HepG2 (cell line): ENCODE results near the gene C11orf16. TPM values are rescaled to one million over a fixed set of nuclear protein-coding genes. Genes with fewer than 3 reads are reported as not detected.

Experiments
- FOSL1 ChIP-seq: sonication (generic); formaldehyde crosslinking; IDR thresholded peaks from 2 replicates; pipeline ENCODE4 v1.9.0; 2021; ENCODE audit warnings: missing genetic modification reagents, borderline replicate concordance
- GFI1 ChIP-seq: sonication (generic); formaldehyde crosslinking; IDR thresholded peaks from 2 replicates; pipeline ENCODE4 v1.5.0; 2020; ENCODE audit warnings: missing genetic modification reagents, mild to moderate bottlenecking, borderline replicate concordance
- HOXA7 ChIP-seq: sonication (generic); formaldehyde crosslinking; IDR thresholded peaks from 2 replicates; pipeline ENCODE4 v1.8.1; 2022; ENCODE audit warnings: mild to moderate bottlenecking, missing genetic modification reagents, moderate library complexity
- HOXA9 ChIP-seq: sonication (generic); formaldehyde crosslinking; IDR thresholded peaks from 2 replicates; pipeline ENCODE4 v1.8.1; 2022; ENCODE audit warnings: missing genetic modification reagents, mild to moderate bottlenecking, moderate library complexity, borderline replicate concordance
- HOXD1 ChIP-seq: sonication (generic); formaldehyde crosslinking; IDR thresholded peaks from 2 replicates; pipeline ENCODE4 v1.5.0; 2020; ENCODE audit warnings: missing genetic modification reagents
- PHF21A ChIP-seq: sonication (generic); formaldehyde crosslinking; IDR thresholded peaks from 2 replicates; pipeline ENCODE4 v1.5.0; 2020; ENCODE audit warnings: mild to moderate bottlenecking, missing genetic modification reagents
- SMC3 ChIP-seq: IDR thresholded peaks from 2 replicates; pipeline ENCODE4 v1.6.1; 2011; ENCODE audit warnings: low read length, improper control_type of control experiment
- SNAPC2 ChIP-seq: sonication (generic); formaldehyde crosslinking; IDR thresholded peaks from 2 replicates; pipeline ENCODE4 v1.8.1; 2022; ENCODE audit warnings: mild to moderate bottlenecking, missing genetic modification reagents
- SOX13 ChIP-seq, 3 experiments: fragments of 450-650 bp in 1 of 3; sonication (generic) in 1 of 3; formaldehyde crosslinking in 1 of 3; IDR thresholded peaks in 2 of 3; conservative IDR thresholded peaks in 1 of 3; 2 replicates each; pipeline versions ENCODE4 v1.5.0 to v1.6.1; 2016 to 2020; ENCODE audit warnings: antibody characterized with exemption in 1 of 3, mild to moderate bottlenecking in 1 of 3, missing compliant biosample characterization in 1 of 3, missing genetic modification reagents in 1 of 3, moderate library complexity in 1 of 3
- THAP11 ChIP-seq: IDR thresholded peaks from 2 replicates; pipeline ENCODE4 v1.6.1; 2016; ENCODE audit warnings: missing biosample characterization, missing genetic modification reagents
- THYN1 ChIP-seq: sonication (generic); formaldehyde crosslinking; IDR thresholded peaks from 2 replicates; pipeline ENCODE4 v1.8.1; 2023; ENCODE audit warnings: low read depth, mild to moderate bottlenecking, moderate library complexity, missing genetic modification reagents, borderline replicate concordance
- ZKSCAN8 ChIP-seq: IDR thresholded peaks from 2 replicates; pipeline ENCODE4 v1.6.1; 2016; ENCODE audit warnings: borderline replicate concordance, missing genetic modification reagents, missing compliant biosample characterization
- ZNF33A ChIP-seq: sonication (generic); formaldehyde crosslinking; IDR thresholded peaks from 2 replicates; pipeline ENCODE4 v1.5.1; 2020; ENCODE audit warnings: missing genetic modification reagents, mild to moderate bottlenecking, moderate library complexity, borderline replicate concordance
- ZNF430 ChIP-seq: sonication (generic); formaldehyde crosslinking; IDR thresholded peaks from 2 replicates; pipeline ENCODE4 v1.9.0; 2021; ENCODE audit warnings: mild to moderate bottlenecking, missing genetic modification reagents
- ZNF446 ChIP-seq: sonication (generic); formaldehyde crosslinking; IDR thresholded peaks from 2 replicates; pipeline ENCODE4 v1.5.0; 2020; ENCODE audit warnings: mild to moderate bottlenecking, missing genetic modification reagents
- ZNF468 ChIP-seq: sonication (generic); formaldehyde crosslinking; IDR thresholded peaks from 2 replicates; pipeline ENCODE4 v1.8.0; 2022; ENCODE audit warnings: mild to moderate bottlenecking, moderate library complexity, missing genetic modification reagents
- ZNF563 ChIP-seq: sonication (generic); formaldehyde crosslinking; IDR thresholded peaks from 2 replicates; pipeline ENCODE4 v1.8.0; 2022; ENCODE audit warnings: mild to moderate bottlenecking, moderate library complexity, missing genetic modification reagents
- ZNF891 ChIP-seq: sonication (generic); formaldehyde crosslinking; IDR thresholded peaks from 2 replicates; pipeline ENCODE4 v1.5.0; 2020; ENCODE audit warnings: mild to moderate bottlenecking, missing genetic modification reagents
- ZSCAN22 ChIP-seq: sonication (generic); formaldehyde crosslinking; IDR thresholded peaks from 2 replicates; pipeline ENCODE4 v1.4.0; 2020; ENCODE audit warnings: mild to moderate bottlenecking, missing genetic modification reagents
- polyA plus RNA-seq, 8 experiments: library from polyadenylated mRNA; depleted of rRNA in 3 of 8; stranded (reverse) in 7 of 8; unstranded in 1 of 8; fragments of >200 nt; fragmentation: Illumina TruSeq in 4 of 8; extraction: Trizol in 4 of 8; gene quantifications; 2 replicates each; pipeline versions ENCODE4 v1.2.1 to v1.2.3, GENCODE V29; 2011 to 2016; ENCODE audit warnings: low read depth in 4 of 8, missing spikeins in 1 of 8, mixed read lengths in 1 of 8; ENCODE audit not compliant: insufficient read depth in 1 of 8
- total RNA-seq, 5 experiments: library from RNA; depleted of rRNA; stranded (reverse); fragments of >200 nt; fragmentation: Illumina TruSeq; extraction: Trizol; gene quantifications; 2 replicates each; pipeline ENCODE4 v1.2.3, GENCODE V29; 2016; ENCODE audit warnings: low read depth in 1 of 5
- TF ChIP-seq, protein P1 (sequence below): sonication (generic); formaldehyde crosslinking; IDR thresholded peaks from 2 replicates; pipeline ENCODE4 v1.4.0; 2020; ENCODE audit warnings: missing genetic modification reagents
- TF ChIP-seq, protein P2 (sequence below): sonication (generic); formaldehyde crosslinking; IDR thresholded peaks from 2 replicates; pipeline ENCODE4 v1.4.0; 2020; ENCODE audit warnings: missing genetic modification reagents
- TF ChIP-seq, protein P3 (sequence below): sonication (generic); formaldehyde crosslinking; IDR thresholded peaks from 2 replicates; pipeline ENCODE4 v1.8.0; 2022; ENCODE audit warnings: low read depth, missing genetic modification reagents
- TF ChIP-seq, protein P4 (sequence below): sonication (generic); formaldehyde crosslinking; IDR thresholded peaks from 2 replicates; pipeline ENCODE4 v1.8.1; 2023; ENCODE audit warnings: missing genetic modification reagents, mild to moderate bottlenecking, borderline replicate concordance

The C11orf16 gene
- total and polyA plus RNA-seq, 2 of the 13 experiments (the other 11 are each of a cell fraction or from before 2014, with no cell fraction given): not detected

DNA sequence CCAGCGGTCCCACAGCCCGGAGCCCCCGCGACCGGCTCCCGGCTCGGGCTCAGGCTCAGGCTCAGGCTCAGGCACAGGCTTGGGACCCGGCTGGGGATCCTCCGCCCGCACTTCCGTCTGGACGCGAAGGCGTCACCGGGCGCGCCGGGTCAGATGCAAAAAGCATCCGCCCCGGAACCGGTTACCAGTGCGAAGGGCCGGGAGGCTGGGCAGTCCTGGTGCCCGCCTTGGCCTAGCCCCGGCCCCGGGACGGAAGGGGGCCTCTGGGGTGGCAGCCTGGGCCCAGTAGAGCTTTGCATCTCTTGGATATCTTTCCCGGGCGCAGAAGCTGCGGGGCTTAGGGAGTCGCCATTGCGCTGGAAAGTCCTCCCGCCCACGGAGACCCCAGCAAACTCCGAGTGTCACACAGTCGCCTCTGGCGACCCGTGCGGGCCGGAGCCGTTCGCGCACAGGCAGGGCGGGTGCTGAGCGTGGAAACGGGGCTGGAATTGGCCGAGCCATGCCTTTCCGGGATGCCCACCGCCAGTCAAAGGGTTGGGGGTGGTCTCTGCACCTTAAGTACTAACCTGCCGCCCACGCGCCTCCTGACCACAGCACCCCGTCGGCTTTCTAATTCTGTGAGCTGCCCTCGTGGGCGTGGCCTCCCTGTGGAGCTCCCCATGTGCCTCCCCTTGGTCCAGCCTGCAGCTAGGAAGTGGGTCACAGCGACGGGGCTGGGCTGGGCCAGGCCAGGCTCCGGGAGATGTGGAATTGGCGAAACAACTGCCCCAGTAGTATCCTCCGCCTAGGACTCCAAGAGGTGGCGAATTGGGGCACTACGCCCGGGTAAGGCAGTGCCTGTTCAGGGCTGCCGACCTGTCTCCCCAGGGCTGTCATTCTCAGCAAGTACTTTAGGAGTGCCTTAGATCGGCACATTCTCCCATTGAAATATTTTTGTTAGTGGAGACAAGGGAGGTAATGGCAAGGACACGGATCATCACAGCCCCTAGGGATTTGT is 31.9 kb upstream of the C11orf16 start, which contains the start of gene TMEM9B (continued):
- TF ChIP-seq, protein P1, sequence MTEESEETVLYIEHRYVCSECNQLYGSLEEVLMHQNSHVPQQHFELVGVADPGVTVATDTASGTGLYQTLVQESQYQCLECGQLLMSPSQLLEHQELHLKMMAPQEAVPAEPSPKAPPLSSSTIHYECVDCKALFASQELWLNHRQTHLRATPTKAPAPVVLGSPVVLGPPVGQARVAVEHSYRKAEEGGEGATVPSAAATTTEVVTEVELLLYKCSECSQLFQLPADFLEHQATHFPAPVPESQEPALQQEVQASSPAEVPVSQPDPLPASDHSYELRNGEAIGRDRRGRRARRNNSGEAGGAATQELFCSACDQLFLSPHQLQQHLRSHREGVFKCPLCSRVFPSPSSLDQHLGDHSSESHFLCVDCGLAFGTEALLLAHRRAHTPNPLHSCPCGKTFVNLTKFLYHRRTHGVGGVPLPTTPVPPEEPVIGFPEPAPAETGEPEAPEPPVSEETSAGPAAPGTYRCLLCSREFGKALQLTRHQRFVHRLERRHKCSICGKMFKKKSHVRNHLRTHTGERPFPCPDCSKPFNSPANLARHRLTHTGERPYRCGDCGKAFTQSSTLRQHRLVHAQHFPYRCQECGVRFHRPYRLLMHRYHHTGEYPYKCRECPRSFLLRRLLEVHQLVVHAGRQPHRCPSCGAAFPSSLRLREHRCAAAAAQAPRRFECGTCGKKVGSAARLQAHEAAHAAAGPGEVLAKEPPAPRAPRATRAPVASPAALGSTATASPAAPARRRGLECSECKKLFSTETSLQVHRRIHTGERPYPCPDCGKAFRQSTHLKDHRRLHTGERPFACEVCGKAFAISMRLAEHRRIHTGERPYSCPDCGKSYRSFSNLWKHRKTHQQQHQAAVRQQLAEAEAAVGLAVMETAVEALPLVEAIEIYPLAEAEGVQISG (CRISPR knock-in tag): peak; percentile 88
- TF ChIP-seq THAP11 (peak; percentile 89), GFI1 (CRISPR knock-in tag) (peak; percentile 74; the same call in 1 of the 2 replicates), HOXD1 (CRISPR knock-in tag) (0 out of 2 replicates have a peak, but pooled peaks have one; percentile 38), FOSL1 (CRISPR knock-in tag) (no peak), ZNF430 (CRISPR knock-in tag) (peak; percentile 62; the same call in 1 of the 2 replicates), HOXA9 (CRISPR knock-in tag) (no peak), THYN1 (no peak), ZKSCAN8 (no peak), SNAPC2 (CRISPR knock-in tag) (peak; percentile 25; the same call in 1 of the 2 replicates), ZNF563 (CRISPR knock-in tag) (peak; percentile 24; the same call in 1 of the 2 replicates), ZNF33A (CRISPR knock-in tag) (no peak), SOX13 (IDR thresholded peaks at IDR 0.05) (no peak), SOX13 (CRISPR knock-in tag; conservative IDR thresholded peaks at IDR 0.05 in 1 of 2, IDR thresholded peaks at IDR 0.05 in 1 of 2) (peak in 1 of 2 experiments; percentile 36; a peak in 1 of 4 replicates), ZSCAN22 (CRISPR knock-in tag) (no peak), ZNF468 (peak; percentile 95; the same call in 1 of the 2 replicates), PHF21A (CRISPR knock-in tag) (peak; percentile 95), SMC3 (no peak), ZNF446 (CRISPR knock-in tag) (0 out of 2 replicates have a peak, but pooled peaks have one; percentile 13), HOXA7 (no peak), ZNF891 (CRISPR knock-in tag) (peak; percentile 83)
- TF ChIP-seq, protein P2, sequence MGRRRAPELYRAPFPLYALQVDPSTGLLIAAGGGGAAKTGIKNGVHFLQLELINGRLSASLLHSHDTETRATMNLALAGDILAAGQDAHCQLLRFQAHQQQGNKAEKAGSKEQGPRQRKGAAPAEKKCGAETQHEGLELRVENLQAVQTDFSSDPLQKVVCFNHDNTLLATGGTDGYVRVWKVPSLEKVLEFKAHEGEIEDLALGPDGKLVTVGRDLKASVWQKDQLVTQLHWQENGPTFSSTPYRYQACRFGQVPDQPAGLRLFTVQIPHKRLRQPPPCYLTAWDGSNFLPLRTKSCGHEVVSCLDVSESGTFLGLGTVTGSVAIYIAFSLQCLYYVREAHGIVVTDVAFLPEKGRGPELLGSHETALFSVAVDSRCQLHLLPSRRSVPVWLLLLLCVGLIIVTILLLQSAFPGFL (CRISPR knock-in tag): no peak
- TF ChIP-seq, protein P3, sequence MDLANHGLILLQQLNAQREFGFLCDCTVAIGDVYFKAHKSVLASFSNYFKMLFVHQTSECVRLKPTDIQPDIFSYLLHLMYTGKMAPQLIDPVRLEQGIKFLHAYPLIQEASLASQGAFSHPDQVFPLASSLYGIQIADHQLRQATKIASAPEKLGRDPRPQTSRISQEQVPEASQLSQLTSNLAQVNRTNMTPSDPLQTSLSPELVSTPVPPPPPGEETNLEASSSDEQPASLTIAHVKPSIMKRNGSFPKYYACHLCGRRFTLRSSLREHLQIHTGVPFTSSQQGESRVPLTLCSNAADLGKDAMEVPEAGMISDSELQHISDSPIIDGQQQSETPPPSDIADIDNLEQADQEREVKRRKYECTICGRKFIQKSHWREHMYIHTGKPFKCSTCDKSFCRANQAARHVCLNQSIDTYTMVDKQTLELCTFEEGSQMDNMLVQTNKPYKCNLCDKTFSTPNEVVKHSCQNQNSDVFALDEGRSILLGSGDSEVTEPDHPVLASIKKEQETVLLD (CRISPR knock-in tag): peak; percentile 42; the same call in 1 of the 2 replicates
- TF ChIP-seq, protein P4, sequence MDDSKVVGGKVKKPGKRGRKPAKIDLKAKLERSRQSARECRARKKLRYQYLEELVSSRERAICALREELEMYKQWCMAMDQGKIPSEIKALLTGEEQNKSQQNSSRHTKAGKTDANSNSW (CRISPR knock-in tag): 0 out of 2 replicates have a peak, but pooled peaks have one; percentile 62
